Ovary (tissue), 9 donors: ENCODE measurements around the gene MKRN2OS. TPM values are rescaled to one million over a fixed set of nuclear protein-coding genes. Genes with fewer than 3 reads are reported as not detected.

Experiments used
- DNase-seq, 5 donors: peaks; one replicate each; pipeline ENCODE4 v3.0.0-alpha.2; 2019 to 2020
- H3K27ac ChIP-seq, 2 donors: fragments of 200-600 bp; one replicate each; pipeline versions ENCODE4 v1.5.1 to v1.8.0; 2019 to 2022
- H3K27me3 ChIP-seq: fragments of 200-600 bp; one replicate; pipeline ENCODE4 v1.8.0; 2022
- H3K36me3 ChIP-seq: fragments of 200-600 bp; sonication (generic); one replicate; pipeline ENCODE4 v1.5.1; 2019
- H3K4me1 ChIP-seq: one replicate; pipeline ENCODE4 v1.8.1; 2013; ENCODE audit warnings: mild to moderate bottlenecking, moderate library complexity; ENCODE audit not compliant: insufficient read depth
- H3K4me3 ChIP-seq: fragments of 200-600 bp; sonication (generic); one replicate; pipeline ENCODE4 v1.5.1; 2017
- H3K9me3 ChIP-seq, 2 donors: fragments of 200-600 bp in 1 of 2; sonication (generic) in 1 of 2; one replicate each; pipeline versions ENCODE4 v1.5.1 to v1.8.1; 2013 to 2019; ENCODE audit warnings: mild to moderate bottlenecking in 1 of 2, moderate library complexity in 1 of 2
- CTCF ChIP-seq, 3 donors: fragments of 450-650 bp in 2 of 3; fragments of 200-600 bp in 1 of 3; IDR thresholded peaks; one replicate each; pipeline versions ENCODE4 v1.5.1 to v1.8.0; 2016 to 2022; ENCODE audit warnings: antibody characterized with exemption in 3 of 3, mild to moderate bottlenecking in 1 of 3
- EP300 ChIP-seq: sonication (generic); formaldehyde crosslinking; IDR thresholded peaks from one replicate; pipeline ENCODE4 v1.6.1; 2017; ENCODE audit warnings: antibody characterized with exemption
- POLR2A ChIP-seq: fragments of 450-650 bp; IDR thresholded peaks from one replicate; pipeline ENCODE4 v1.6.1; 2017; ENCODE audit warnings: antibody characterized with exemption, mild to moderate bottlenecking, moderate library complexity
- WGBS, 3 donors: extraction: QIAGEN DNeasy Blood & Tissue Kit in 1 of 3; methylation state at CpG; one replicate each; pipeline versions ENCODE4 v1.1.5 to v1.1.7; 2013 to 2017; 5-methylcytosine and 5-hydroxymethylcytosine counted together
- intact Hi-C, 4 donors: fragments of 100-400 bp; cut with DNase I; formaldehyde crosslinking; loops; one replicate each; pipeline versions ENCODE4 v1.11.0 to v1.15.1; 2022 to 2023
- polyA plus RNA-seq, 2 donors: library from polyadenylated mRNA; stranded (reverse); fragments of 200-250 nt in 1 of 2; fragments of 350-450 nt in 1 of 2; fragmentation: Illumina TruSeq in 1 of 2; extraction: RNeasy Lipid Tissue Mini Kit (QIAGEN cat#74804) in 1 of 2; gene quantifications; one replicate each; pipeline ENCODE4 v1.2.3, GENCODE V29; 2013 to 2014
- total RNA-seq, 7 donors: library from RNA; depleted of rRNA in 2 of 7; stranded (reverse); fragments of >200 nt in 2 of 7; fragmentation: NEBNext Ultra II Directional in 3 of 7; extraction: Animal tissue kit (Norgen Biotek cat#: 25700) in 3 of 7; gene quantifications; one replicate each; pipeline versions ENCODE4 v1.1.0 to v1.2.4, GENCODE V29; 2016 to 2023
- donor health status: DM: no; HTN: no; CAD: no; lungs with moderate emphysema.
- donor health status: DM: no; HTN: no; CAD: no.
- donor health status: Bipolar disorder and iron deficiency.
- donor health status: DM: yes; HTN: yes; CAD: no.
- donor health status: DM: no; HTN: no; CAD: no.
- donor health status: DM: yes; HTN: yes; CAD: no.

Gene MKRN2OS
- total and polyA plus RNA-seq, 9 donors: 0.27 to 1.1 TPM; not detected in 7

GRCh38 chr3:12590096-12590495 lies 44.8 kb upstream of the MKRN2OS start:
- intact Hi-C loops: no loop called here
- 91 to 97% (median 97%) methylated on average over 1 to 4 of the region's 4 CpGs for WGBS, 3 donors
- TF ChIP-seq CTCF (IDR thresholded peaks at IDR 0.05) (no peak), EP300 (no peak), POLR2A (no peak)
- H3K9me3 ChIP-seq: no peaks in the 10 kb centered on the region
- DNase-seq: no peak
- no peak overlapping the region for H3K4me3 ChIP-seq
- no peaks in the 10 kb centered on the region for H3K27me3 ChIP-seq
- H3K36me3 ChIP-seq: no peaks in the 10 kb centered on the region
- no peaks in the 10 kb centered on the region for H3K4me1 ChIP-seq
- H3K27ac ChIP-seq: no peak overlapping the region

GRCh38 chr3:12588039-12589009 lies 43.0 kb upstream of the MKRN2OS start:
- Histone ChIP-seq H3K36me3 (no peaks in the 10 kb centered on the region), H3K4me1 (no peaks in the 10 kb centered on the region), H3K4me3 (no peak overlapping the region), H3K9me3 (no peaks in the 10 kb centered on the region), H3K27me3 (no peaks in the 10 kb centered on the region), H3K27ac (no peak overlapping the region)
- TF ChIP-seq CTCF (IDR thresholded peaks at IDR 0.05) (no peak), EP300 (no peak), POLR2A (no peak)
- intact Hi-C loops: no loop called here
- WGBS, 3 donors: 76 to 82% (median 77%) methylated on average over 7 of the region's 7 CpGs
- DNase-seq: no peak

GRCh38 chr3:12586403-12586802 lies 41.1 kb upstream of the MKRN2OS start:
- WGBS, 3 donors: 86 to 89% (median 86%) methylated on average over 3 of the region's 3 CpGs
- Histone ChIP-seq H3K27me3 (no peaks in the 10 kb centered on the region), H3K4me1 (no peaks in the 10 kb centered on the region), H3K9me3 (no peaks in the 10 kb centered on the region), H3K36me3 (no peaks in the 10 kb centered on the region), H3K27ac (no peak overlapping the region), H3K4me3 (no peak overlapping the region)
- intact Hi-C loops: no loop called here
- DNase-seq: no peak
- TF ChIP-seq EP300: no peak
- no peak for TF ChIP-seq CTCF (IDR thresholded peaks at IDR 0.05)
- TF ChIP-seq POLR2A: no peak

GRCh38 chr3:12585970-12586369 lies 40.7 kb upstream of the MKRN2OS start:
- Histone ChIP-seq H3K27ac (no peak overlapping the region), H3K4me1 (no peaks in the 10 kb centered on the region), H3K36me3 (no peaks in the 10 kb centered on the region), H3K4me3 (no peak overlapping the region), H3K27me3 (no peaks in the 10 kb centered on the region), H3K9me3 (no peaks in the 10 kb centered on the region)
- 61 to 74% (median 64%) methylated on average over 5 of the region's 5 CpGs for WGBS, 3 donors
- no peak for TF ChIP-seq POLR2A
- no peak for TF ChIP-seq CTCF (IDR thresholded peaks at IDR 0.05)
- TF ChIP-seq EP300: no peak
- intact Hi-C loops: no loop called here
- DNase-seq: no peak
